GM19397 (cell line): ENCODE measurements around the gene NXT2.
A peak's percentile ranks its signal among the peaks of the same experiment; 100 is the strongest.
"Not testable (repeated sequence)": the region's sequence is repeated elsewhere in the genome, so short reads cannot be mapped to it uniquely, and the experiment has no call there.

Source experiments
- ATAC-seq: cut with Tn5 transposase; IDR thresholded peaks from one replicate; pipeline ENCODE4 v1.9.1; 2021; ENCODE audit warnings: mild to moderate bottlenecking, moderate library complexity; ENCODE audit not compliant: unreplicated experiment

NXT2 gene

GRCh38 chrX:109536439-109537323 lies at the start of gene NXT2:
NXT2 (plus strand) TSS chrX:109536844; CDS start chrX:109537007, 163 bp downstream.
- peak; percentile 99 for ATAC-seq

- no peak for ATAC-seq
Measured at GRCh38 chrX:109487640-109488039, 49.0 kb upstream of the NXT2 start.

- ATAC-seq, result no peak
Measured at GRCh38 chrX:109489174-109489573, 47.5 kb upstream of the NXT2 start.

- no peak for ATAC-seq
Measured at GRCh38 chrX:109498434-109498833, 38.2 kb upstream of the NXT2 start.

- ATAC-seq, result no peak
Measured at GRCh38 chrX:109501176-109501575, 35.5 kb upstream of the NXT2 start.

- ATAC-seq, result no peak
Measured at GRCh38 chrX:109508915-109509314, 27.7 kb upstream of the NXT2 start.

GRCh38 chrX:109511113-109511512 lies 25.5 kb upstream of the NXT2 start:
- no peak for ATAC-seq

GRCh38 chrX:109519001-109519400 lies 17.6 kb upstream of the NXT2 start:
- no peak for ATAC-seq

GRCh38 chrX:109533005-109533404 lies 3.6 kb upstream of the NXT2 start:
- ATAC-seq, result no peak

- no peak for ATAC-seq
Measured at GRCh38 chrX:109533631-109534030, 3.0 kb upstream of the NXT2 start.

GRCh38 chrX:109534933-109535332 lies 1.7 kb upstream of the NXT2 start:
- ATAC-seq, result no peak

GRCh38 chrX:109535578-109535977 lies 1.1 kb upstream of the NXT2 start:
- ATAC-seq, result no peak

- no peak for ATAC-seq
Measured at GRCh38 chrX:109537324-109537665, 651 bp downstream of the NXT2 start.

- ATAC-seq, result not testable (repeated sequence)
Measured at GRCh38 chrX:109539007-109539406, 2.4 kb downstream of the NXT2 start.

GRCh38 chrX:109553862-109554261 lies 17.2 kb downstream of the NXT2 start:
- ATAC-seq, result no peak

- ATAC-seq, result not testable (repeated sequence)
Measured at GRCh38 chrX:109576083-109576482, 39.4 kb downstream of the NXT2 start.

- no peak for ATAC-seq
Measured at GRCh38 chrX:109577055-109577454, 40.4 kb downstream of the NXT2 start.

GRCh38 chrX:109578916-109579315 lies 42.3 kb downstream of the NXT2 start:
- ATAC-seq, result no peak

- no peak for ATAC-seq
Measured at GRCh38 chrX:109585488-109585887, 48.8 kb downstream of the NXT2 start.

- ATAC-seq, result no peak
Measured at GRCh38 chrX:109590176-109590575, 53.5 kb downstream of the NXT2 start.
